MM.1S (cell line): ENCODE data around the gene HBM.

ENCODE experiments used
- DNase-seq: peaks from one replicate; pipeline ENCODE4 v3.0.0-alpha.2; 2015
- H2AFZ ChIP-seq: fragments of 300-600 bp; sonication (generic); 2 replicates; pipeline ENCODE4 v1.6.0; 2016; ENCODE audit warnings: antibody characterized with exemption, low read length
- H3F3A ChIP-seq: fragments of 300-600 bp; sonication (generic); 2 replicates; pipeline ENCODE4 v1.6.1; 2016; ENCODE audit warnings: mild to moderate bottlenecking, antibody characterized with exemption, low read length, moderate library complexity, mixed read lengths; ENCODE audit not compliant: insufficient read depth
- H3K27ac ChIP-seq: fragments of 300-600 bp; sonication (generic); 2 replicates; pipeline ENCODE4 v1.5.1; 2016; ENCODE audit warnings: mild to moderate bottlenecking, low read length
- H3K27me3 ChIP-seq: fragments of 300-600 bp; sonication (generic); replicated peaks from 2 replicates; pipeline ENCODE4 v1.6.0; 2016; ENCODE audit warnings: low read length; ENCODE audit not compliant: insufficient read depth
- H3K36me3 ChIP-seq: fragments of 300-600 bp; sonication (generic); replicated peaks from 2 replicates; pipeline ENCODE4 v1.6.1; 2016; ENCODE audit warnings: mild to moderate bottlenecking, low read length, mixed read lengths; ENCODE audit not compliant: insufficient read depth
- H3K4me1 ChIP-seq: fragments of 300-600 bp; sonication (generic); 2 replicates; pipeline ENCODE4 v1.6.1; 2016; ENCODE audit warnings: low read length, mixed read lengths
- H3K4me2 ChIP-seq: fragments of 300-600 bp; sonication (generic); 2 replicates; pipeline ENCODE4 v1.6.0; 2016; ENCODE audit warnings: low read depth, low read length
- H3K4me3 ChIP-seq: fragments of 300-600 bp; sonication (generic); 2 replicates; pipeline ENCODE4 v1.5.1; 2016; ENCODE audit warnings: low read length, mixed read lengths
- H3K79me2 ChIP-seq: fragments of 300-600 bp; sonication (generic); 2 replicates; pipeline ENCODE4 v1.6.1; 2016; ENCODE audit warnings: mixed run types, low read length, mixed read lengths
- H3K9ac ChIP-seq: fragments of 300-600 bp; sonication (generic); 2 replicates; pipeline ENCODE4 v1.6.1; 2016; ENCODE audit warnings: low read length, mixed read lengths
- H3K9me2 ChIP-seq: fragments of 300-600 bp; sonication (generic); replicated peaks from 2 replicates; pipeline ENCODE4 v1.6.1; 2016; ENCODE audit warnings: mild to moderate bottlenecking, low read length, mixed read lengths; ENCODE audit not compliant: insufficient read depth
- H3K9me3 ChIP-seq: fragments of 300-600 bp; sonication (generic); replicated peaks from 2 replicates; pipeline ENCODE4 v1.6.1; 2016; ENCODE audit warnings: mild to moderate bottlenecking, low read length, mixed read lengths; ENCODE audit not compliant: insufficient read depth
- H4K20me1 ChIP-seq: fragments of 300-600 bp; sonication (generic); 2 replicates; pipeline ENCODE4 v1.6.1; 2016; ENCODE audit warnings: mild to moderate bottlenecking, low read length, moderate library complexity, mixed read lengths; ENCODE audit not compliant: insufficient read depth
- EZH2 ChIP-seq: fragments of 300-600 bp; sonication (generic); optimal IDR thresholded peaks from 2 replicates; pipeline ENCODE3; 2017; ENCODE audit warnings: low read depth, mild to moderate bottlenecking, antibody characterized with exemption, low read length, mixed read lengths
- EZH2phosphoT487 ChIP-seq: fragments of 300-600 bp; sonication (generic); IDR thresholded peaks from 2 replicates; pipeline ENCODE4 v1.6.1; 2018; ENCODE audit warnings: antibody characterized with exemption, low read length
- TF ChIP-seq, protein P1 (sequence below): fragments of 300-600 bp; sonication (generic); IDR thresholded peaks from 2 replicates; pipeline ENCODE4 v1.5.1; 2016; ENCODE audit warnings: antibody characterized with exemption, low read length, mixed read lengths

The HBM gene

DNA sequence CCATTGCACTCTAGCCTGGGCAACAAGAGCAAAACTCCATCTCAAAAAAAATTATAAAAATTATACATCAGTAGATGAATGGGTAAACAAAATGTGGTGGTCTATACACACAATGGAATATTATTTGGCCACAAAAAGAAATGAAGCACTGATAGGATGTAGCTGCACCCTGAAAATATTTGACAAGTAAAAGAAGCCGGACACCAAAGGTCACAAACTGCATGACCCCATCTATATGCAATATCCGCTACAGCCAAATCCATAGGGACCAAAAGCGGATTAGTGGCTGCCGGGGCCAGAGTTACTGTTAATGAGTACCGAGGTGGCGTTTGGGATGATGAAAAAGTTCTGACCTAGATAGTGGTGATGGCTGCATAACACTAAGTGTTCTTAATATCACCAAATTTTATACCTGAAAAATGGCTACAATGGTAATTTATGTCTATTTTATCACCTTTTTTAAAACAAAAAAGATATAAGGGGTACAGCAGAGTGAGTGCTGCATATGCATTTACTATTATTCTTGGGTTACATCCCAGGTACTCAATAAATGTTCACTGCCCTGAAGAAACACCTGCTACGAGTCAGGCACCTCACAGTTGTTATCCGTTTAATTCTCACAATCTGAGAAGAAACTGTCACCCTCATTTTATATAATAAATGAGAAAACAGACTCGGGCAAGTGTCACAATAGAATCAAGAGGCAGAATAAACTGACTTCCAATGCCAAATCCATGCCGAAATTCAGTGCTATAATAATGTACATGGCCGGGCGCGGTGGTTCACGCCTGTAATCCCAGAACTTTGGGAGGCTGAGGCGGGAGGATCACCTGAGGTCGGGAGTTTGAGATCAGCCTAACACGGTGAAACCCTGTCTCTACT lies 13.7 kb downstream of the HBM start:
- H3K4me2 ChIP-seq = no peak overlapping the region
- H3K9me2 ChIP-seq = no peaks in the 10 kb centered on the region
- no peaks in the 10 kb centered on the region for H3F3A ChIP-seq
- no peak overlapping the region for H3K27ac ChIP-seq
- no peaks in the 10 kb centered on the region for H3K36me3 ChIP-seq
- H3K4me1 ChIP-seq = 0 out of 2 replicates have a peak, but pooled peaks cover 6% of the 10 kb centered on the region
- no peaks in the 10 kb centered on the region for H3K9me3 ChIP-seq
- TF ChIP-seq EZH2 = no peak
- TF ChIP-seq, protein P1, sequence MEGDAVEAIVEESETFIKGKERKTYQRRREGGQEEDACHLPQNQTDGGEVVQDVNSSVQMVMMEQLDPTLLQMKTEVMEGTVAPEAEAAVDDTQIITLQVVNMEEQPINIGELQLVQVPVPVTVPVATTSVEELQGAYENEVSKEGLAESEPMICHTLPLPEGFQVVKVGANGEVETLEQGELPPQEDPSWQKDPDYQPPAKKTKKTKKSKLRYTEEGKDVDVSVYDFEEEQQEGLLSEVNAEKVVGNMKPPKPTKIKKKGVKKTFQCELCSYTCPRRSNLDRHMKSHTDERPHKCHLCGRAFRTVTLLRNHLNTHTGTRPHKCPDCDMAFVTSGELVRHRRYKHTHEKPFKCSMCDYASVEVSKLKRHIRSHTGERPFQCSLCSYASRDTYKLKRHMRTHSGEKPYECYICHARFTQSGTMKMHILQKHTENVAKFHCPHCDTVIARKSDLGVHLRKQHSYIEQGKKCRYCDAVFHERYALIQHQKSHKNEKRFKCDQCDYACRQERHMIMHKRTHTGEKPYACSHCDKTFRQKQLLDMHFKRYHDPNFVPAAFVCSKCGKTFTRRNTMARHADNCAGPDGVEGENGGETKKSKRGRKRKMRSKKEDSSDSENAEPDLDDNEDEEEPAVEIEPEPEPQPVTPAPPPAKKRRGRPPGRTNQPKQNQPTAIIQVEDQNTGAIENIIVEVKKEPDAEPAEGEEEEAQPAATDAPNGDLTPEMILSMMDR = no peak
- H3K9ac ChIP-seq = no peak overlapping the region
- H3K4me3 ChIP-seq = no peak overlapping the region
- H3K27me3 ChIP-seq = peaks cover 27% of the 10 kb centered on the region
- no peaks in the 10 kb centered on the region for H3K79me2 ChIP-seq
- DNase-seq = no peak
- no peaks in the 10 kb centered on the region for H4K20me1 ChIP-seq
- no peak overlapping the region for H2AFZ ChIP-seq

DNA sequence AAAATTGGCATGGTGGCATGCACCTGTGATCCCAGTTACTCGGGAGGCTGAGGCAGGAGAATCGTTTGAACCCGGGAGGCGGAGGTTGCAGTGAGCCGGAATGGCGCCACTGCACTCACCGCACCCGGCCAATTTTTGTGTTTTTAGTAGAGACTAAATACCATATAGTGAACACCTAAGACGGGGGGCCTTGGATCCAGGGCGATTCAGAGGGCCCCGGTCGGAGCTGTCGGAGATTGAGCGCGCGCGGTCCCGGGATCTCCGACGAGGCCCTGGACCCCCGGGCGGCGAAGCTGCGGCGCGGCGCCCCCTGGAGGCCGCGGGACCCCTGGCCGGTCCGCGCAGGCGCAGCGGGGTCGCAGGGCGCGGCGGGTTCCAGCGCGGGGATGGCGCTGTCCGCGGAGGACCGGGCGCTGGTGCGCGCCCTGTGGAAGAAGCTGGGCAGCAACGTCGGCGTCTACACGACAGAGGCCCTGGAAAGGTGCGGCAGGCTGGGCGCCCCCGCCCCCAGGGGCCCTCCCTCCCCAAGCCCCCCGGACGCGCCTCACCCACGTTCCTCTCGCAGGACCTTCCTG lies 14.4 kb downstream of the HBM start, which contains the start of gene HBQ1:
HBQ1 (plus strand) TSS at position 359 of the 575 bp plus-strand sequence; CDS start at position 387, 28 bp downstream.
- Histone ChIP-seq H3K4me3 (peak within 1 kb of the TSS; percentile 47), H3K9ac (peak within 1 kb of the TSS; percentile 22; the same call in 1 of the 2 replicates), H3F3A (no peaks in the 10 kb centered on the region), H4K20me1 (no peaks in the 10 kb centered on the region), H3K4me2 (peak within 1 kb of the TSS; percentile 93), H3K4me1 (0 out of 2 replicates have a peak, but pooled peaks cover 6% of the 10 kb centered on the region), H3K27ac (no peak within 1 kb of the TSS), H3K27me3 (peaks cover 27% of the 10 kb centered on the region), H3K9me3 (no peaks in the 10 kb centered on the region), H3K79me2 (no peaks in the 10 kb centered on the region), H2AFZ (peak within 1 kb of the TSS; percentile 49), H3K36me3 (no peaks in the 10 kb centered on the region), H3K9me2 (no peaks in the 10 kb centered on the region)
- no peak for DNase-seq
- TF ChIP-seq, protein P1 = no peak
- TF ChIP-seq EZH2phosphoT487 = no peak
- TF ChIP-seq EZH2 = no peak

DNA sequence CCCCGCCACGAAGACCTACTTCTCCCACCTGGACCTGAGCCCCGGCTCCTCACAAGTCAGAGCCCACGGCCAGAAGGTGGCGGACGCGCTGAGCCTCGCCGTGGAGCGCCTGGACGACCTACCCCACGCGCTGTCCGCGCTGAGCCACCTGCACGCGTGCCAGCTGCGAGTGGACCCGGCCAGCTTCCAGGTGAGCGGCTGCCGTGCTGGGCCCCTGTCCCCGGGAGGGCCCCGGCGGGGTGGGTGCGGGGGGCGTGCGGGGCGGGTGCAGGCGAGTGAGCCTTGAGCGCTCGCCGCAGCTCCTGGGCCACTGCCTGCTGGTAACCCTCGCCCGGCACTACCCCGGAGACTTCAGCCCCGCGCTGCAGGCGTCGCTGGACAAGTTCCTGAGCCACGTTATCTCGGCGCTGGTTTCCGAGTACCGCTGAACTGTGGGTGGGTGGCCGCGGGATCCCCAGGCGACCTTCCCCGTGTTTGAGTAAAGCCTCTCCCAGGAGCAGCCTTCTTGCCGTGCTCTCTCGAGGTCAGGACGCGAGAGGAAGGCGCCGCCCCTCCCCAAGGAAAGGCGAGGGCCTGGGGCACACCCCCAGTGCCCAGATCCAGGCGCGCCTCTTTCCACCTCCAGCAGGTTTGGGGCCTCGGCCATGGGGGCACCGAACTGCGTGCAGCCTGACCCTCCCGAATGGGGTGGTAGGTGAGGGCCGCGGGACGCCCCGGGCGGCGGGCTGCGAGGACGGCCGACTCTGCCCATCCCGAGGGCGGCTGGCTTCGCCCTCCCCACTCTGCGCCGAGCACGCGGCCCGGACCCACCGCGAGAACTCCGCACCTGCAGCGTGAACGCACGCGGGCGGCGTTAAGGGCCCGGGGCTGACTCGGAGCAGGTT lies 15.1 kb downstream of the HBM start:
- no peaks in the 10 kb centered on the region for H4K20me1 ChIP-seq
- no peaks in the 10 kb centered on the region for H3K9me2 ChIP-seq
- no peak overlapping the region for H3K27ac ChIP-seq
- no peaks in the 10 kb centered on the region for H3K36me3 ChIP-seq
- peak; percentile 83 for DNase-seq
- peaks cover 27% of the 10 kb centered on the region for H3K27me3 ChIP-seq
- peak overlapping the region; percentile 47 for H3K4me3 ChIP-seq
- no peaks in the 10 kb centered on the region for H3K79me2 ChIP-seq
- no peaks in the 10 kb centered on the region for H3K9me3 ChIP-seq
- H3K4me2 ChIP-seq = peak overlapping the region; percentile 93
- H3F3A ChIP-seq = no peaks in the 10 kb centered on the region
- TF ChIP-seq EZH2 (no peak), EZH2phosphoT487 (no peak)
- TF ChIP-seq, protein P1 = no peak
- H3K4me1 ChIP-seq = 0 out of 2 replicates have a peak, but pooled peaks cover 6% of the 10 kb centered on the region
- peak overlapping the region; percentile 49 for H2AFZ ChIP-seq
- peak overlapping the region; percentile 22; the same call in 1 of the 2 replicates for H3K9ac ChIP-seq
